ENCODE measurements around the gene ACAP1.
A peak's percentile ranks its signal among the peaks of the same experiment; 100 is the strongest.

The ACAP1 gene

GRCh38 chr17:7324438-7324779, 11.9 kb upstream of the ACAP1 start:
- TF ChIP-seq Cebpa-rat (IDR thresholded peaks at IDR 0.05), result no peak
- Histone ChIP-seq H3K9ac (no peak overlapping the region), H3K4me1 (peaks cover 13 to 20% (median 15%) of the 10 kb centered on the region in 10 experiments; a peak in 19 of 20 replicates), H3K27me3 (no peaks in the 10 kb centered on the region), H3K4me2 (no peak overlapping the region), H3K27ac (no peak overlapping the region), H3K9me3 (replicated peaks in 1 of 11) (no peaks in the 10 kb centered on the region), H3K4me3 (no peak overlapping the region), H4K20me1 (peaks cover 0 to 27% (median 4%) of the 10 kb centered on the region in 11 experiments; a peak in 3 of 22 replicates), H3K36me3 (peaks cover 58 to 82% (median 74%) of the 10 kb centered on the region in 11 experiments)

DNA sequence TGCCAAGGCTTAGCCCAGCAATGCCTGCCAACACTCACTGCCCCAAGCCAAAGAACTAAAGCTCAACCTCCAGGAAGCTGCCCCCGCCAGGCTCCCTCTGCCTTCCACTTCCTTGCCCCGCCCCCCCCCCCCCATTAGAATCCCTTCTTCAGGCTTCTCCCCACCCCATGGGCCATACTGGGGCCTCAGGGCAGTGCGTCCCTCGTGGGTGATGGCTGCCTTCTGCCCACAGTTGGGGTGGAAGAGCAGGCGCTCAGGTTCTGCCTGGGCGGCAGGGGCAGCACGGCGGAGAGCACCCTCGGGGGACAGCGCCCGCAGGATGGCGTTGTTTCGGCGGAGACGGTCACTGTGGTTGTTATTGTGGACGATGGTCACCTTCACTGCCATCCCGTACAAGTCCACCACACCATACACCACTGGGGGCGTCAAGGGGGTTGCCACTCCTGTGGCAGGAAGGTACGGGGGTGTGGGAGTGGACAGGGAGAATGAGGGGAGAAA, 11.2 kb upstream of the ACAP1 start:
- Histone ChIP-seq H3K9me3 (replicated peaks in 1 of 11) (no peaks in the 10 kb centered on the region), H3K4me1 (peaks cover 13 to 20% (median 15%) of the 10 kb centered on the region in 10 experiments; a peak in 19 of 20 replicates), H3K9ac (0 out of 22 replicates have a peak overlapping the region, but pooled peaks of 1 of the 11 experiments have one; percentile 89), H3K27ac (no peak overlapping the region), H3K36me3 (peaks cover 56 to 75% (median 67%) of the 10 kb centered on the region in 11 experiments), H4K20me1 (peaks cover 0 to 27% (median 4%) of the 10 kb centered on the region in 11 experiments; a peak in 3 of 22 replicates), H3K4me3 (no peak overlapping the region), H3K27me3 (no peaks in the 10 kb centered on the region), H3K4me2 (no peak overlapping the region)
- TF ChIP-seq Cebpa-rat (IDR thresholded peaks at IDR 0.05), result no peak

- Histone ChIP-seq H3K36me3 (peaks cover 45 to 64% (median 56%) of the 10 kb centered on the region in 11 experiments), H3K27me3 (no peaks in the 10 kb centered on the region)
Observed at GRCh38 chr17:7326186-7326585, 10.1 kb upstream of the ACAP1 start.

DNA sequence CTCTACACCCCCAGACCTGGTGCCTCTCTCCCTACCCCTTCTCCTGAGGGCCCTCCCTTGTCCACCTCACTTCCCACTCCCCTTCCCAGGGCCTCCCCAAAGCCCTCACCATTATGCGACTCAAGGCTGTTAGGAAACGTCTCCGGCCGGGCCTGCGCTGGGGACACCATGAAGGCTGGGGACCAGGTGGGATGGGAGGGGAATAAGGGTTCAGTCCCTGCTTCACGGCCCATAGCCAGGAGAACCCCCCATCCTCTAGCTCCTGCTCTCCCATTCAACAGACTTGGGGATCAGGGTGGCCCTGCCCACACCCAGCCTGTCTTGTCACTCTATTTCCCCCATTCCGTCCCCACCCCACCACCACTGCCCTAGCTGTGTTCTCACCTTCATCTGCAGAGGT, 9.3 kb upstream of the ACAP1 start:
- H3K4me3 ChIP-seq, result no peak overlapping the region
- H3K27me3 ChIP-seq, result no peaks in the 10 kb centered on the region
- peak overlapping the region in 8 of 11 experiments; percentile 8 to 91 (median 88); a peak in 10 of 22 replicates for H3K9ac ChIP-seq
- no peaks in the 10 kb centered on the region for H3K9me3 ChIP-seq (replicated peaks in 1 of 11)
- H3K36me3 ChIP-seq, result peaks cover 36 to 55% (median 47%) of the 10 kb centered on the region in 11 experiments
- H3K27ac ChIP-seq, result no peak overlapping the region; a peak in 2 of 22 replicates
- H3K4me1 ChIP-seq, result peaks cover 30 to 38% (median 32%) of the 10 kb centered on the region in 10 experiments
- H3K4me2 ChIP-seq, result peak overlapping the region in 5 of 11 experiments; percentile 80 to 94 (median 86); a peak in 6 of 22 replicates
- peaks cover 0 to 24% (median 4%) of the 10 kb centered on the region in 11 experiments; a peak in 3 of 22 replicates for H4K20me1 ChIP-seq
- TF ChIP-seq Cebpa-rat (IDR thresholded peaks at IDR 0.05), result no peak

More at GRCh38 chr17:7326186-7326585, 10.1 kb upstream of the ACAP1 start:
- H3K4me1 ChIP-seq, result peaks cover 23 to 29% (median 24%) of the 10 kb centered on the region in 10 experiments
- no peak overlapping the region for H3K27ac ChIP-seq
- peaks cover 0 to 27% (median 4%) of the 10 kb centered on the region in 11 experiments; a peak in 3 of 22 replicates for H4K20me1 ChIP-seq
- no peak overlapping the region for H3K4me3 ChIP-seq
- no peaks in the 10 kb centered on the region for H3K9me3 ChIP-seq (replicated peaks in 1 of 11)
- H3K4me2 ChIP-seq, result no peak overlapping the region
- TF ChIP-seq Cebpa-rat (IDR thresholded peaks at IDR 0.05), result no peak
- H3K9ac ChIP-seq, result peak overlapping the region in 6 of 11 experiments; percentile 4 to 91 (median 57); a peak in 4 of 22 replicates

DNA sequence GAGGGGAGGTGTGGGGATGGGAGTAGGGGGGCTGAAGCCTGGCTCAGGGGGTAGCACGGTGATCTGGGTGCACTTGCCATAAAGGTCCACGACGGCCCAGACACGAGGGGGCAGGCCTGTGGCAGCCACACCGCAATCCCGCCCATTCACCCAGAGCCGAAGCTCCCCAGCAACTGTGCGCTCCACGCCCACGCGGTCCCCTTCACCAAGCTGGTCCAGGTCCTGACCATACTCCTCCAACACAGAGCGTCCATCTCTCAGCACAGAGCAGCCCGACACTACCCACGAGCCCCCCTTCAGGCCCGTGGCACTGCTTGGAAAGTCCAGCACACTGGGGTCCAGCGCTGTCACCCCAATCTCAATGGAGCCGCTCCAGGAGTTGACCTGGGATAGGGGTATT, 8.8 kb upstream of the ACAP1 start:
- H3K27me3 ChIP-seq, result no peaks in the 10 kb centered on the region
- peak overlapping the region in 9 of 11 experiments; percentile 81 to 91 (median 89); a peak in 16 of 22 replicates for H3K9ac ChIP-seq
- peak overlapping the region in 1 of 10 experiments; percentile 86; a peak in 3 of 20 replicates for H3K4me3 ChIP-seq
- peaks cover 32 to 51% (median 43%) of the 10 kb centered on the region in 11 experiments for H3K36me3 ChIP-seq
- peaks cover 0 to 19% (median 4%) of the 10 kb centered on the region in 11 experiments; a peak in 3 of 22 replicates for H4K20me1 ChIP-seq
- no peaks in the 10 kb centered on the region for H3K9me3 ChIP-seq (replicated peaks in 1 of 11)
- peak overlapping the region; percentile 80 to 97 (median 88) for H3K4me2 ChIP-seq
- H3K4me1 ChIP-seq, result peaks cover 35 to 43% (median 37%) of the 10 kb centered on the region in 10 experiments
- H3K27ac ChIP-seq, result peak overlapping the region in 2 of 11 experiments; percentile 10 to 90; a peak in 1 of 22 replicates
- no peak for TF ChIP-seq Cebpa-rat (IDR thresholded peaks at IDR 0.05)

GRCh38 chr17:7328009-7328408, 8.3 kb upstream of the ACAP1 start:
- Histone ChIP-seq H3K27me3 (no peaks in the 10 kb centered on the region), H4K20me1 (peaks cover 0 to 17% (median 3%) of the 10 kb centered on the region in 11 experiments; a peak in 3 of 22 replicates), H3K27ac (peak overlapping the region in 7 of 11 experiments; percentile 10 to 96 (median 90); a peak in 9 of 22 replicates), H3K36me3 (peaks cover 27 to 46% (median 38%) of the 10 kb centered on the region in 11 experiments), H3K4me2 (peak overlapping the region; percentile 80 to 97 (median 88)), H3K9me3 (replicated peaks in 1 of 11) (no peaks in the 10 kb centered on the region), H3K4me3 (peak overlapping the region in 9 of 10 experiments; percentile 74 to 86 (median 84); a peak in 17 of 20 replicates), H3K9ac (peak overlapping the region; percentile 81 to 96 (median 89)), H3K4me1 (peaks cover 39 to 48% (median 41%) of the 10 kb centered on the region in 10 experiments)
- TF ChIP-seq Cebpa-rat (IDR thresholded peaks at IDR 0.05), result no peak

DNA sequence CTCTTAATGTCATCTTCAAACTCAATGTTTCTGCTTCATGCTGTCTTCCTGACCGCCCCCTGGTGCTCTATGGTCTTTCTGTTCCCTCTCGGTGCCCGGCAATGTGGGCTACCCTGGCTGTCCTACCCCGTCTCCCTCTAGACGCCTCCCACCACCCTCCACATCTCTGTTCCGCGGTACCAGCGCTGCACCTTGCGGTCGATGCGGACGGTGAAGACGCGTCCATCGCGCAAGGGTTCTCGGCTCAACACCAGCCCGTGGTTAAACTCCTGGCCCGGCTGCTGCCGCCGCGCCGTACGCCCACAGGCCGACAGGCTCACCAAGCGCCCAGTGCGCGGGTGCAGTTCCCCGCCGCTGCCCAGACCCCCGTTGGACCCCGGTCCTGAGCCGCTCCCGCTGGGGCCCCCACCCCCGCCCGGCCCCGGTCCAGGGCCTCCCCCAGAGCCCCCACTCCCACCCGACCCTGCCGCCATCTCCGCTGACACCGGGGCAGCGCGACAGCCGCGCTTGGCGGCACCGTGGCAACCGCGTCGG, 7.4 kb upstream of the ACAP1 start, which contains the start of gene NEURL4:
Gene NEURL4 (minus strand): TSS at position 496 of the 534 bp plus-strand sequence. CDS start 23 bp downstream, at position 473.
- Histone ChIP-seq H3K27ac (peak within 1 kb of the TSS; percentile 79 to 96 (median 90)), H3K27me3 (no peaks in the 10 kb centered on the region), H3K4me3 (peak within 1 kb of the TSS; percentile 74 to 86 (median 82)), H3K9me3 (replicated peaks in 1 of 11) (no peaks in the 10 kb centered on the region), H3K9ac (peak within 1 kb of the TSS; percentile 81 to 96 (median 89)), H3K4me2 (peak within 1 kb of the TSS; percentile 88 to 99 (median 96)), H3K36me3 (peaks cover 18 to 37% (median 29%) of the 10 kb centered on the region in 11 experiments), H3K4me1 (peaks cover 39 to 56% (median 47%) of the 10 kb centered on the region in 10 experiments), H4K20me1 (peaks cover 0 to 10% (median under 1%) of the 10 kb centered on the region in 11 experiments; a peak in 3 of 22 replicates)
- TF ChIP-seq Cebpa-rat (IDR thresholded peaks at IDR 0.05), result no peak

GRCh38 chr17:7329374-7329996, 6.8 kb upstream of the ACAP1 start:
- Histone ChIP-seq H3K27ac (peak overlapping the region; percentile 79 to 96 (median 90)), H4K20me1 (peaks cover 0 to 7% (median 0%) of the 10 kb centered on the region in 11 experiments; a peak in 2 of 22 replicates), H3K4me2 (peak overlapping the region; percentile 88 to 99 (median 96)), H3K4me1 (peaks cover 39 to 61% (median 53%) of the 10 kb centered on the region in 10 experiments), H3K9ac (peak overlapping the region; percentile 81 to 96 (median 89)), H3K4me3 (peak overlapping the region; percentile 74 to 86 (median 82)), H3K36me3 (peaks cover 14 to 31% (median 23%) of the 10 kb centered on the region in 11 experiments), H3K27me3 (no peaks in the 10 kb centered on the region), H3K9me3 (replicated peaks in 1 of 11) (no peaks in the 10 kb centered on the region)
- peak in 4 of 11 experiments; percentile 41 to 45 (median 41); a peak in 5 of 22 replicates for TF ChIP-seq Cebpa-rat (IDR thresholded peaks at IDR 0.05)
